WTC11 (cell line): ENCODE results near the gene COLEC12. TPM values are rescaled to one million over a fixed set of nuclear protein-coding genes. Genes with fewer than 3 reads are reported as not detected.

Source experiments
- ATAC-seq: fragments of 200-7000 bp; cut with Tn5 transposase; 2 replicates; pipeline ENCODE4 v1.10.0; 2021; ENCODE audit warnings: mild to moderate bottlenecking, moderate library complexity
- CTCF ChIA-PET: fragments of 300-600 bp; sonication (Branson Sonifier 250); formaldehyde crosslinking; loops from one replicate; lab custom pipeline; 2021; ENCODE audit warnings: antibody characterized with exemption; lab: Charles Lee
- POLR2A ChIA-PET: fragments of 350-600 bp; sonication (Branson Sonifier 250); formaldehyde crosslinking; loops from one replicate; lab custom pipeline; 2021; ENCODE audit warnings: antibody characterized with exemption; lab: Charles Lee
- DNase-seq: peaks from one replicate; pipeline ENCODE4 v3.0.0; 2021; ENCODE audit warnings: low spot score
- H3K27ac Mint-ChIP-seq: 2 replicates; pipeline ENCODE4 v1.8.0; 2021; ENCODE audit warnings: mixed read lengths
- H3K27me3 Mint-ChIP-seq: 2 replicates; pipeline ENCODE4 v1.8.0; 2021; ENCODE audit warnings: low read depth, mild to moderate bottlenecking, moderate library complexity, mixed read lengths
- H3K36me3 Mint-ChIP-seq: 2 replicates; pipeline ENCODE4 v1.8.0; 2021; ENCODE audit warnings: mixed read lengths
- H3K4me1 Mint-ChIP-seq: 2 replicates; pipeline ENCODE4 v1.8.0; 2022; ENCODE audit warnings: mixed read lengths
- H3K4me3 Mint-ChIP-seq: 2 replicates; pipeline ENCODE4 v1.8.0; 2021; ENCODE audit warnings: mild to moderate bottlenecking, moderate library complexity, mixed read lengths
- H3K9me3 Mint-ChIP-seq: 2 replicates; pipeline ENCODE4 v1.8.0; 2021; ENCODE audit warnings: mixed read lengths
- ATF1 ChIP-seq: sonication (generic); formaldehyde crosslinking; IDR thresholded peaks from 2 replicates; pipeline ENCODE4 v1.8.1; 2023; ENCODE audit warnings: mild to moderate bottlenecking, moderate library complexity, missing genetic modification reagents
- CBFB ChIP-seq: sonication (generic); formaldehyde crosslinking; IDR thresholded peaks from 2 replicates; pipeline ENCODE4 v1.8.1; 2022; ENCODE audit warnings: mild to moderate bottlenecking, low read depth, missing genetic modification reagents
- CTCF ChIP-seq: fragments of 200-600 bp; IDR thresholded peaks from 2 replicates; pipeline ENCODE4 v1.8.0; 2022; ENCODE audit warnings: antibody characterized with exemption
- E2F5 ChIP-seq: sonication (generic); formaldehyde crosslinking; IDR thresholded peaks from 2 replicates; pipeline ENCODE4 v1.8.1; 2022; ENCODE audit warnings: mild to moderate bottlenecking, moderate library complexity, missing genetic modification reagents
- ESRRA ChIP-seq: sonication (generic); formaldehyde crosslinking; IDR thresholded peaks from 2 replicates; pipeline ENCODE4 v1.8.1; 2022; ENCODE audit warnings: mild to moderate bottlenecking, missing genetic modification reagents, borderline replicate concordance
- ETV6 ChIP-seq: sonication (generic); formaldehyde crosslinking; IDR thresholded peaks from 2 replicates; pipeline ENCODE4 v1.8.1; 2022; ENCODE audit warnings: mild to moderate bottlenecking, missing genetic modification reagents
- GRHL2 ChIP-seq: fragments of 250-450 bp; sonication (Bioruptor Pico); IDR thresholded peaks from 2 replicates; pipeline ENCODE4 v1.8.0; 2022; ENCODE audit warnings: mild to moderate bottlenecking, moderate library complexity; ENCODE audit not compliant: insufficient replicate concordance, severe bottlenecking
- MYBL2 ChIP-seq: sonication (generic); formaldehyde crosslinking; IDR thresholded peaks from 2 replicates; pipeline ENCODE4 v1.8.1; 2023; ENCODE audit warnings: mild to moderate bottlenecking, moderate library complexity, missing genetic modification reagents
- NR3C1 ChIP-seq: sonication (generic); formaldehyde crosslinking; conservative IDR thresholded peaks from 2 replicates; pipeline ENCODE4 v1.8.1; 2023; ENCODE audit warnings: low read depth, mild to moderate bottlenecking, missing genetic modification reagents
- RORB ChIP-seq: fragments of 250-450 bp; sonication (Bioruptor Pico); IDR thresholded peaks from 2 replicates; pipeline ENCODE4 v1.9.0; 2021; ENCODE audit warnings: mild to moderate bottlenecking
- SMAD3 ChIP-seq: sonication (generic); formaldehyde crosslinking; IDR thresholded peaks from 2 replicates; pipeline ENCODE4 v1.8.0; 2022; ENCODE audit warnings: missing genetic modification reagents, mild to moderate bottlenecking, borderline replicate concordance
- STAT6 ChIP-seq: sonication (generic); formaldehyde crosslinking; conservative IDR thresholded peaks from 2 replicates; pipeline ENCODE4 v1.8.1; 2023; ENCODE audit warnings: mild to moderate bottlenecking, low read depth, missing genetic modification reagents, moderate library complexity
- TCF7 ChIP-seq: sonication (generic); formaldehyde crosslinking; IDR thresholded peaks from 2 replicates; pipeline ENCODE4 v1.8.0; 2022; ENCODE audit warnings: mild to moderate bottlenecking, low read depth, missing genetic modification reagents, moderate library complexity
- USF1 ChIP-seq: sonication (generic); formaldehyde crosslinking; IDR thresholded peaks from 2 replicates; pipeline ENCODE4 v1.8.0; 2022; ENCODE audit warnings: mild to moderate bottlenecking, missing genetic modification reagents
- ZBTB21 ChIP-seq: sonication (generic); formaldehyde crosslinking; IDR thresholded peaks from 2 replicates; pipeline ENCODE4 v1.8.1; 2023; ENCODE audit warnings: mild to moderate bottlenecking, missing genetic modification reagents, borderline replicate concordance
- ZMAT4 ChIP-seq: fragments of 250-450 bp; sonication (Bioruptor Pico); IDR thresholded peaks from 2 replicates; pipeline ENCODE4 v1.9.0; 2021; ENCODE audit warnings: mild to moderate bottlenecking
- ZNF121 ChIP-seq: sonication (generic); formaldehyde crosslinking; IDR thresholded peaks from 2 replicates; pipeline ENCODE4 v1.8.0; 2023; ENCODE audit warnings: missing genetic modification reagents
- ZNF317 ChIP-seq: sonication (generic); formaldehyde crosslinking; IDR thresholded peaks from 2 replicates; pipeline ENCODE4 v1.8.1; 2023; ENCODE audit warnings: low read depth, mild to moderate bottlenecking, moderate library complexity, missing genetic modification reagents, borderline replicate concordance
- ZNF416 ChIP-seq: fragments of 250-450 bp; sonication (Bioruptor Pico); IDR thresholded peaks from 2 replicates; pipeline ENCODE4 v1.9.0; 2021; ENCODE audit warnings: mild to moderate bottlenecking, inconsistent platforms
- ZNF512 ChIP-seq: sonication (generic); formaldehyde crosslinking; IDR thresholded peaks from 2 replicates; pipeline ENCODE4 v1.8.1; 2022; ENCODE audit warnings: missing genetic modification reagents, borderline replicate concordance
- total RNA-seq: library from RNA; stranded (reverse); gene quantifications from 3 replicates; pipeline ENCODE4 v1.2.3, GENCODE V29; 2021

Gene COLEC12
- total RNA-seq, 1 experiment from 2014 or later = 0.48 TPM

GRCh38 chr18:319720-320119, 180.8 kb downstream of the COLEC12 start:
- CTCF ChIA-PET = no interaction called here
- no peaks in the 10 kb centered on the region for H3K4me1 Mint-ChIP-seq
- DNase-seq (no peak), ATAC-seq (no peak)
- no peaks in the 10 kb centered on the region for H3K9me3 Mint-ChIP-seq
- TF ChIP-seq RORB (CRISPR knock-in tag) = no peak
- TF ChIP-seq ZNF512 (CRISPR knock-in tag) = no peak
- no peak for TF ChIP-seq ZNF416 (CRISPR knock-in tag)
- no peak for TF ChIP-seq USF1 (CRISPR knock-in tag)
- TF ChIP-seq STAT6 (CRISPR knock-in tag) = no peak
- no peak for TF ChIP-seq ZBTB21 (CRISPR knock-in tag)
- TF ChIP-seq TCF7 (CRISPR knock-in tag) = no peak
- TF ChIP-seq MYBL2 = no peak
- no peak for TF ChIP-seq SMAD3 (CRISPR knock-in tag)
- no peak for TF ChIP-seq CTCF
- TF ChIP-seq ETV6 (CRISPR knock-in tag) = no peak
- no peak for TF ChIP-seq ZNF121
- no peak for TF ChIP-seq ESRRA (CRISPR knock-in tag)
- no peak for TF ChIP-seq ZNF317 (CRISPR knock-in tag)
- no peak for TF ChIP-seq ZMAT4 (CRISPR knock-in tag)
- TF ChIP-seq ATF1 (CRISPR knock-in tag) = no peak
- TF ChIP-seq NR3C1 (CRISPR knock-in tag) = no peak
- TF ChIP-seq GRHL2 (CRISPR knock-in tag) = no peak
- TF ChIP-seq E2F5 (CRISPR knock-in tag) = no peak
- TF ChIP-seq CBFB (CRISPR knock-in tag) = no peak
- TF ChIP-seq, all 79 proteins: peak for 0
- Mint-ChIP-seq H3K27ac (no peak overlapping the region), H3K27me3 (no peaks in the 10 kb centered on the region), H3K4me3 (no peak overlapping the region), H3K36me3 (no peaks in the 10 kb centered on the region)
- POLR2A ChIA-PET = no interaction called here
